NCI-H460 (cell line): ENCODE results near the gene SUPV3L1. TPM values are rescaled to one million over a fixed set of nuclear protein-coding genes. Genes with fewer than 3 reads are reported as not detected.
A peak's percentile ranks its signal among the peaks of the same experiment; 100 is the strongest.

ENCODE experiments used
- DNase-seq: peaks from one replicate; pipeline ENCODE4 v3.0.0-alpha.2; 2016; ENCODE audit warnings: low read depth; ENCODE audit errors: extremely low read depth
- total RNA-seq: library from RNA; depleted of rRNA; stranded (reverse); fragments of >200 nt; shearing (Covaris generic); gene quantifications from 2 replicates; pipeline ENCODE4 v1.2.3, GENCODE V29; 2014

The SUPV3L1 gene
- total RNA-seq, 1 experiment from 2014 or later: 79.0 TPM

- DNase-seq: no peak
Observed at GRCh38 chr10:69201045-69201444, 21.0 kb downstream of the SUPV3L1 start.

DNA sequence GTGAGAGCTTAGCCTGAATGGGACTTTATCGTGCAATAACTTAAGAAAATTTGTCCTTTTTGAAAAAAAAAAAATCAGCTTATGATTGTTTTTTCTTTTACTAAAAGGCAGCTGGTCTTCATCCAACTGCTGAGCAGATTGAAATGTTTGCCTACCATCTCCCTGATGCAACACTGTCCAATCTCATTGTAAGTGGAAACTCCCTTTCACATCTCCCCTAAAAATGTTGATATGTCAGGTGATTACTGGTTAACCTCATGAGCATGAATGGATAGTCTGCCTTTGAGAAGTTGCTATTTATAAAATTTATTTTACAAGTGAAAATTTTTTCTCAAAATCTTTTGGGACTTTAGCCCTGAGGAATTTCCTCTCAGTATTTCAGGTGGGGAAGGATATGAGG lies 22.3 kb downstream of the SUPV3L1 start:
- DNase-seq: peak; percentile 72

- DNase-seq: no peak
Observed at GRCh38 chr10:69208761-69209160, 28.7 kb downstream of the SUPV3L1 start.

DNA sequence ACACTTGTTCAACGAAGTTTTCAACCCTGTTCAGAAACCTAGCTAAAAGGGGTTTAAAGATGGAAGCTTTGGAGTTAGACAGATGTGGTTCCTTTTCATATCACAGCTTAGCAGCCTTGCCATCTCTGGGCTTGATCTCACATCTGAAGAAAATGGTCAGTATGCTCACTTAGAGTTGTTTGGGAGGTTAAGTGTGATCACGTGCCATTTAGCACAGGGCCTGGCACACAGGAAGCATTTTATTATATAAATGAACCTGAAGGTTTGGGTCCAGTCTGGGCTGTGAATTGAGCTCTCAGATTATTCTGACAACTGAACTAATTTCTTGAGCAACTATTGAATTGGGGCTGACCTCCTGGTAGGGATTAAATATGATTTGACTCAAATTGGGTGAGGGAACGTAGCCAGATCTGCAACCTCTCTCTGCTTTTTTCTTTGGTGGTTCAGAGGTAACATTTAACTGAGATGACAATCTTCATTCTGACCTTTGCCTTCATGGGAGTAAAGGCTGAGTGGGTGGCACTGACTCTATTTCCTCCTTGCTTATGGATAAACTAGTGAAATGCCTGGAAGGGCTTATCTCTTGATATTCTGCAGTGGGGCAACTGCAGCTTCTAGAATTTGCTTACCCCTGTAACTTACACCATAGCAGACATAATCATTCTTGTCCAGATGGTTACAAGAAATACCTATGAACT lies 29.9 kb downstream of the SUPV3L1 start:
- DNase-seq: no peak

DNA sequence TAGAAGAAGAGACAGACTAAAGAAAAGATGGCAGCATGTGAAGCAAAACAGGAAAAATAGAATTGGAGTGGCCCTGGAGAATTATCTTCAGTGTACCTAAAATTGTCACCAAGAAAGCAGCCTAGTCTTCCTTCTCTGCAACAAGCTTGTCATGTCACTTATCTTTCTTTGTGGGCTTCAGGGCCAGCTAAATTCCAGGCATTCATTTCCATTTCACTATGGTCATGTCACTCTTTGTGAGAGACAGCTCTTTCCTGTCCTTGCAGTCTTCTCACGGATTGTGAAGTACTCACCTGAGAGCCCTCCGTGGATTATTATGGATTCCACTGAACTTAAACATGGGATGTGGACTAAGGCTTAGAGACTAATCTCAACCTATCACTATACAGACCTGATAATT lies 31.1 kb downstream of the SUPV3L1 start:
- no peak for DNase-seq

- no peak for DNase-seq
Observed at GRCh38 chr10:69211524-69211923, 31.5 kb downstream of the SUPV3L1 start.

- DNase-seq: no peak
Observed at GRCh38 chr10:69213591-69214311, 33.7 kb downstream of the SUPV3L1 start.

DNA sequence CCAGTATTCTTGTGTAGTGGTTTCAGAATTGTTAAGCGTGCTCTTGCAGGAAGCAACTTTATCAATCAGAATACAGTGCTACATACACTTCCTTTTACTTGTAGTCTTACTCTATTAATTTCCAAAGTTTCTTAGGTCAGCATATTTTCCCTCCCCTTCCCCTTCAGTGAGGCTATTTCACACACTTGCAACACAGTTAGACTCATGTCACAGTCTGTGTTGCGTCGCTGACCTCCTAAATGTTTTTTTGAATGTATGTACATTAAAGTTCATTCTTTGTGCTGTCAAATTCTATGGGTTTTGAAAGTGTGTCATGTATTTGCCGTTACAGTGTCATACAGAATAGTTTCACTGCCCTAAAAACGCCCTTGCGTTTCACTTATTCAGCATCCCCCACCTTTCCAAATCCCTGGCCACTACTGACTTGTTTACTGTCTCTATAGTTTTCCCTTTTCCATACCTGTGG lies 34.7 kb downstream of the SUPV3L1 start:
- no peak for DNase-seq

DNA sequence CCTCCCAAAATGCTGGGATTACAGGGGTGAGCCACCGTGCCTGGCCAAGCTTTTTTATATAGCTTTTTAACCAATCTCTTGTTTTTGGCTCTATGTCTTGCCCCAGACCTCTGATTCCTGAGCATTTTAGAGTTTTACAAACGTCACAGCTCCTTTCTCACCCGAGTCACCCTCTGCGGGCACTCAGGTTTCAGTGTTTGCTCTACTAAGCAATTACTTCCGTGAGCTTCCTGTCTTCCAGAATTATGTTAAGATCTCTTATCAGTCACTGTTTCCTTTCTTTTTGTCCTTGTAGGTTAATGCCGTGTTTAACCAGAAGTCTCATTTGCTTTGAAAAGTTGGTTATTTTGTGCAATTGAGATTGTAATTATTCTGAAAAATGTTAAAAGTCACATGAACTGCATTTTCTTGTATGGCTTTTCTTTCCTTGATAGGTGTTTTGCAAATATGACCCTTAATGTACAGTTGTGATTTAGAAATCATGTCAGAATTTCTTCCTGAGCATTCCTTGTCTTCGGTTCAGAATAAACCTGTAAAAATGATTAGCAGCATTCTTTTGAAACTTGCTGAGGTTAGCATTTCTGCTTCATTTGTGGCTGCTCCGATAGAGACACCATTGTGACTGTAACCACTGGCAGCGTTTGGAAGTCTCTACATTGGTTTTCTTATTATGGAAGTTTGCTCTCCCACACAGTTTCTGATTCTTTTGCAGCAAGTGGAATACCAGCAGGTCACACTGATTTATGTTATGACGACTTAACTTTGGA lies 35.6 kb downstream of the SUPV3L1 start:
- no peak for DNase-seq

- DNase-seq: no peak
Observed at GRCh38 chr10:69216577-69217118, 36.6 kb downstream of the SUPV3L1 start.

DNA sequence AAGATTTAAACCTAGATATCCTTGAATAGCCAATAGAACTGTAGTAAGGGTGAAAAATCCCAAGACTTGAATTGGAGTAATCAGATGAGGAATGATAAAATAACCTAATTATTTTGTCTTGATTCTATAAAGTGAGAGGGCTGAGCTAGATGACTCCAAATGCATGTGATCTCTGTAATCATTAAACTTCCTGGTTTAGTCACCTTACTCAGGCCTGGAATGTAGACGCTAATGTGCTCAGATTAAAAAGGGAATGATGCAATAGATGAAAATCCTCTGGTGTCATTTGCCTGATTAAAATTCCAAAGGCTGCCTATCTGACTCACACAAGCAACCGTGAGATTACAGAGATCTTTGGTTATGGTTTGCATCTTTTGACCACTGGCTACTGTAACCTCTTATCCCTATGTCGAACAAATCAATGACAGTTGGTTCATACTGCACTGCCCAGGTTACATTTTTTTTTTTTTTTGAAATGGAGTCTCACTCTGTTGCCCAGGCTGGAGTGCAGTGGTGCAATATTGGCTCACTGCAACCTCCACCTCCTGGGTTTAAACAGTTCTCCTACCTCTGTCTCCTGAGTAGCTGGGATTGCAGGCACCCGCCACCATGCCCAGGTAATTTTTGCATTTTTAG lies 37.2 kb downstream of the SUPV3L1 start:
- peak; percentile 89 for DNase-seq

DNA sequence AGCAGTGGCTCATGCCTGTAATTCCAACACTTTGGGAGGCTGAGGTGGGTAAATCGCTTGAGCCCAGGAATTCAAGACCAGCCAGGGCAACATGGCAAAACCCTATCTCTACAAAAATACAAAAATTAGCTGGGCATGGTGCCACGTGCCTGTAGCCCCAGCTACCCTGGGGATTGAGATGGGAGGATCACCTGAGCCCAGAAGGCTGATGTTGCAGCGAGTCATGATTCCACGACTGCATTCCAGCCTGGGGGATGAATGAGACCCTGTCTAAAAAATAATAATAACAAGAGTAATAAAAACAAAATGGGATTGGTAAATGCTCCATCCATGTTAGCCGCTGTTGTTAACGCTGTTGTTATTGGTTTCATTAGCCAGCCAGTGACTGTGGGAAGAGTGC lies 38.8 kb downstream of the SUPV3L1 start:
- no peak for DNase-seq

GRCh38 chr10:69220041-69220451 lies 40.0 kb downstream of the SUPV3L1 start, which contains the start of gene HKDC1:
TSS of gene HKDC1 (plus strand) at chr10:69220332. CDS start at chr10:69220436, 104 bp downstream.
- no peak for DNase-seq

DNA sequence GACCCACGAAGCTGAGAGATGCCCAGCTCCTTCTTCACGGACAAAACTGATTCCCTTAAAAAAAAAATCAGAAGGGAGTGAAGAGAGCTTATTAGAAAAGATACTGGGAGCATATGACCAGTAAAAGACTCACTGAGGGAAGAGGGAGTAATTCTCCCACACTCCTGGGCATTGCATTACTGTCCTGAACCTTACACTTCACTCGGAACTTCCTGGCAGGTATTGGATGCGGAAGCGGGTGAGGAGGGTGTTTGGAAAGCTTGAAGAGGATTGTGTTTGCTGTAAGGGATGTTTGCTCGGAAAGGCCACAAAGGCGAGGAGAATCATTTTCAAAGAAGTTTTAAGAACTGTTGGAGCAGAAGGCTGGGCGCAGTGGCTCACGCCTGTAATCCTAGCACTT lies 40.5 kb downstream of the SUPV3L1 start:
- no peak for DNase-seq

GRCh38 chr10:69222157-69223027 lies 42.4 kb downstream of the SUPV3L1 start:
- peak; percentile 61 for DNase-seq

- no peak for DNase-seq
Observed at GRCh38 chr10:69223028-69223342, 43.0 kb downstream of the SUPV3L1 start.

DNA sequence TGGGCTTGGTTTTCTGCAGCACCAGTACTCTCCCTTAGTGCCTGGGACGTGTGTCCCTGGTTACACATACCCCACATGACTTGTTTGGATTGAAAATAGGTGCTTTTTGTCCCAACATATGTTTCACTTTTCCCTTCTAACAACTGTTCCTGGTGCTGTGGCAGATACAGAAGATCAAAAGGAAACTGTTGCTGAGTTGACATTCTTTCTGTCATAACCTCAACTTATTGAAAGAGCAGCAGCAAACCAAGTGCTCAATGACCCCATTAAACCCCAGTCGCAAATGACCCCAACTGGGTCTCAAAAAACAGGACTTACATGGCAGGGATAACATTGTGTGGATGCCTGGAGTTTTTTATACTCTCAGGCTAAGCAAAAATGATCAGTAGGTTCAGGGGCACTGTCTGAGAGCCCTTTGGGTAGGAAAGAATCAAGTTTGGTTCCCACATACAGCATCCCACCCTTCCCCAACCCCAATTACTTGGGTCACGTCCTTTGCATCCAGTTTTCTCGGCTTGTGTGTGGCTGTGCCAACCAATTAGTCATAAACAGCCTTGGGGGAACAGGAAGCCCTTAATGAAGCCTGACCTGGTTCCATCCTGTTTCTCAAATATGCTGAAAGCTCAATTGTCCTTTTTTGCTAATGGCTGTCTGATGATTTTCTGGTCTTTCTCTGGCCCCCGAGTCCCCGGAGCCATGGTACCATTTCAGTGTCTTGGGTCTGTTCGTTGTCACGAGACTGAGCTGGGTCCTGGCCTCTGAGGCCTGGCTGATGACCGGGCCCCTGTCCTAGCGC lies 45.0 kb downstream of the SUPV3L1 start:
- DNase-seq: no peak

DNA sequence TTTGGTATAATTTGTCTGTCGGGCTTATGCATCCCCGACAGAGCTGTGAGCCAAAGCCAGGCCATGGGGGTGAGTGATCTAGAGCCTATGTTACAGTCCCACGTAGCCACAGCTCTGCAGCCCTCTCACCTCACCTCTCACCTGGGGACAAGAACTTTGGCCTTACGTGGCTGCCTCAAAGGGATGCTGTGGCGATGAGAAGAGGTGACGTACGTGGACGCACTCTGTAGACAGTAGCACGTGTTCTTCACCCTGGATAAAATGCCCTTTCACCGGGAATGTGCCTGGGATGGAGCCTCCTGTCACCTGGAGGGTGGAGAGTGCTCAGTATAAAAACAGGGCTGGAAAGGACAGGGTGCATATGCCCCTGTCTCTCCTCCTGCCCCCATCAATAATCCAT lies 45.6 kb downstream of the SUPV3L1 start:
- no peak for DNase-seq

- no peak for DNase-seq
Observed at GRCh38 chr10:69226919-69227450, 47.0 kb downstream of the SUPV3L1 start.
